B cell (primary cell): ENCODE results near the gene LDB3.

Source experiments
- EZH2 ChIP-seq: IDR thresholded peaks from 2 replicates; pipeline ENCODE4 v1.6.1; 2012; ENCODE audit warnings: borderline replicate concordance, low read depth, mild to moderate bottlenecking, moderate library complexity, low read length; ENCODE audit not compliant: insufficient read depth, poor library complexity, severe bottlenecking
- TF ChIP-seq, protein P1 (sequence below): fragments of 200-600 bp; IDR thresholded peaks from one replicate; pipeline ENCODE4 v1.8.0; 2022; ENCODE audit warnings: antibody characterized with exemption, mild to moderate bottlenecking

DNA sequence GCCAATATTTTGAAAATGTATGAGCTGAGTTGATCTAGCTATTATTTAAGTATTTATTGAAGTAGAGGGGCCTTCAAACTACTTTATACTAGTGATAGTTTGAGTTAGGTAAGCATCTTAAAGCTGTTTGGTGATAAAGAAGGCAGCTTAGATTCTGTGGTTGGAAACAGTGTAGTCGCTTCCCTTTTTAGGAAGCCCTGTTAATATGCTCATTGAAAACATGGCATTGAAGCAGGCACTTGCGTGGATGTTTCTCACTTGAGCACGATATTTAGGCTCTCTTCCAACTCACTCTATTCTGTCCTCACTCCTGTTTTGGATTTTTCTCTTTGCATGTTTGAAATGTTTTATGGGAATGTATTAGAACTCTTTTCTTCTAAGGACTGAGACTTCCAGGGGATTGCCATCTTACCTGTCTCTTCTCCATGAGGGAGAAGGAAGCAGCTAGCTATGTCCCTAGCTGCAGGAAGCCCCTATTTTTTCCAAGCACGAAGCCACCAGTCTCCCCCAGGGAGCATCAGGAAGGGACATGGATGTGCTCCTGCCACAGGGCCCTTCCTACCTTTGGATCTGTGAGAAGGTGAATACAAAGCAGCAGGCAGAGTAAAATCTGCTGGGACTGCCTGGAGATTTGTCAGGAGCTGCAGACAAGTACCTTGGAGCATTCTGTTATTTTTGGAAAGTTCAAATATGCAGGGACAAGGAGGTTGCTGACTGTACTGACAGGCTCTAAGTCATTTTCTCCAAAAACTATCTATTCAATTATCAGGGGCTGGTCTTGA is 66.1 kb downstream of the LDB3 start:
- TF ChIP-seq, protein P1, sequence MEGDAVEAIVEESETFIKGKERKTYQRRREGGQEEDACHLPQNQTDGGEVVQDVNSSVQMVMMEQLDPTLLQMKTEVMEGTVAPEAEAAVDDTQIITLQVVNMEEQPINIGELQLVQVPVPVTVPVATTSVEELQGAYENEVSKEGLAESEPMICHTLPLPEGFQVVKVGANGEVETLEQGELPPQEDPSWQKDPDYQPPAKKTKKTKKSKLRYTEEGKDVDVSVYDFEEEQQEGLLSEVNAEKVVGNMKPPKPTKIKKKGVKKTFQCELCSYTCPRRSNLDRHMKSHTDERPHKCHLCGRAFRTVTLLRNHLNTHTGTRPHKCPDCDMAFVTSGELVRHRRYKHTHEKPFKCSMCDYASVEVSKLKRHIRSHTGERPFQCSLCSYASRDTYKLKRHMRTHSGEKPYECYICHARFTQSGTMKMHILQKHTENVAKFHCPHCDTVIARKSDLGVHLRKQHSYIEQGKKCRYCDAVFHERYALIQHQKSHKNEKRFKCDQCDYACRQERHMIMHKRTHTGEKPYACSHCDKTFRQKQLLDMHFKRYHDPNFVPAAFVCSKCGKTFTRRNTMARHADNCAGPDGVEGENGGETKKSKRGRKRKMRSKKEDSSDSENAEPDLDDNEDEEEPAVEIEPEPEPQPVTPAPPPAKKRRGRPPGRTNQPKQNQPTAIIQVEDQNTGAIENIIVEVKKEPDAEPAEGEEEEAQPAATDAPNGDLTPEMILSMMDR, result no peak
- TF ChIP-seq EZH2, result no peak
